Measurements from ENCODE around the gene C1QTNF8. TPM values are rescaled to one million over a fixed set of nuclear protein-coding genes. Genes with fewer than 3 reads are reported as not detected.

Gene C1QTNF8
- total RNA-seq = not detected

DNA sequence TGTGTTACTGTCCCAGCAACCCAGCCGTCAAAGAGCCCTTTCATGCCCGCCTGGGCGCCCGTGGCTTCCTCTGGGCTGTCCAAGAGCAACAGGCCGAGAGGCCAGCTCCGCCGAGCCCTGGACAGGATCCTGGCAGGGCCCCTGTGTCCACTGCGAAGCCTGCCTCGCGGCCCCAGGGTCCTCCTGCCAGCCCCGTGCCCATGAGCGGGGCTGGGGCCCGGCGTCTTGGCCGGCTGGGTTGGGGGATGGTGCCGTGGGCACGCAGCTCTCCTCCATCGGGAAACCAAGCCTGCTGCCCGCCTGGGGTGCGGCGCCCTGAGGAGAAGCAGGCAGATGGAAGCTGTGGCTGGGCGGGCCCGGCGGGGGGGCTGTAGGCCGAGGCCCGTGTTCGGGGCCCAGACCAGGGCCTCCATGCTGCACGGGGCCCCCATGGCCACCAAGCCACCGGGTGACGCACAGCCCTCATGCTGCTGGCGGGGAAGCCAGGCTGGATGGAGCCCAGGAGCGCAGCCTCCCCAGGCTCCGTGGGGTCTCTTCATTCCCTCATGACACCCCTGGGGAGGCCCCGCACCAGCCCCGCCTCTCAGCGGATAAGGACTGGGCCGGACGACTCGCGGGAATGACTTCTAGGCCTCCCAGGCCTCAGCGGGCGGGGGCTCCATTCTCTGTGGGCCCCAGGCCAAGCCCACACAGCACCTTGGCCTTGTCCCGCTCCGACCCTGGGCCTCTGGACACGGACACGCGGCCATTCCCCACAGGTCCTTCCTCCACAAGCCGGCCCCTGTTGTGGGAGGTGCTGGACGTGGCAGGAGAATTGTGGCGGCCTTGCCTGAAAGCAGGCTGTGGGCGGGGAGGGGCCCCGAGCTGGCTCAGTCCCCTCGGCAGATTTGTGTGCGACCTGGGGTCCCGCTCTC lies at the start of gene C1QTNF8:
TSS of gene C1QTNF8 (minus strand) at position 76 of the 914 bp plus-strand sequence. CDS start 1,322 bp downstream, outside the sequence.
- DNase-seq = no peak
- Histone ChIP-seq H3K9me3 (no peaks in the 10 kb centered on the region), H3K27me3 (no peaks in the 10 kb centered on the region), H3K36me3 (no peaks in the 10 kb centered on the region), H3K4me1 (no peaks in the 10 kb centered on the region), H3K4me3 (no peak within 1 kb of the TSS), H3K27ac (no peak within 1 kb of the TSS)
- intact Hi-C loops (cut with DNase I; ENCODE audit: low total_unique reads) = no loop called here
- no peak for TF ChIP-seq POLR2A (IDR thresholded peaks at IDR 0.05)
- TF ChIP-seq, protein P1, sequence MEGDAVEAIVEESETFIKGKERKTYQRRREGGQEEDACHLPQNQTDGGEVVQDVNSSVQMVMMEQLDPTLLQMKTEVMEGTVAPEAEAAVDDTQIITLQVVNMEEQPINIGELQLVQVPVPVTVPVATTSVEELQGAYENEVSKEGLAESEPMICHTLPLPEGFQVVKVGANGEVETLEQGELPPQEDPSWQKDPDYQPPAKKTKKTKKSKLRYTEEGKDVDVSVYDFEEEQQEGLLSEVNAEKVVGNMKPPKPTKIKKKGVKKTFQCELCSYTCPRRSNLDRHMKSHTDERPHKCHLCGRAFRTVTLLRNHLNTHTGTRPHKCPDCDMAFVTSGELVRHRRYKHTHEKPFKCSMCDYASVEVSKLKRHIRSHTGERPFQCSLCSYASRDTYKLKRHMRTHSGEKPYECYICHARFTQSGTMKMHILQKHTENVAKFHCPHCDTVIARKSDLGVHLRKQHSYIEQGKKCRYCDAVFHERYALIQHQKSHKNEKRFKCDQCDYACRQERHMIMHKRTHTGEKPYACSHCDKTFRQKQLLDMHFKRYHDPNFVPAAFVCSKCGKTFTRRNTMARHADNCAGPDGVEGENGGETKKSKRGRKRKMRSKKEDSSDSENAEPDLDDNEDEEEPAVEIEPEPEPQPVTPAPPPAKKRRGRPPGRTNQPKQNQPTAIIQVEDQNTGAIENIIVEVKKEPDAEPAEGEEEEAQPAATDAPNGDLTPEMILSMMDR (IDR thresholded peaks at IDR 0.05) = no peak

DNA sequence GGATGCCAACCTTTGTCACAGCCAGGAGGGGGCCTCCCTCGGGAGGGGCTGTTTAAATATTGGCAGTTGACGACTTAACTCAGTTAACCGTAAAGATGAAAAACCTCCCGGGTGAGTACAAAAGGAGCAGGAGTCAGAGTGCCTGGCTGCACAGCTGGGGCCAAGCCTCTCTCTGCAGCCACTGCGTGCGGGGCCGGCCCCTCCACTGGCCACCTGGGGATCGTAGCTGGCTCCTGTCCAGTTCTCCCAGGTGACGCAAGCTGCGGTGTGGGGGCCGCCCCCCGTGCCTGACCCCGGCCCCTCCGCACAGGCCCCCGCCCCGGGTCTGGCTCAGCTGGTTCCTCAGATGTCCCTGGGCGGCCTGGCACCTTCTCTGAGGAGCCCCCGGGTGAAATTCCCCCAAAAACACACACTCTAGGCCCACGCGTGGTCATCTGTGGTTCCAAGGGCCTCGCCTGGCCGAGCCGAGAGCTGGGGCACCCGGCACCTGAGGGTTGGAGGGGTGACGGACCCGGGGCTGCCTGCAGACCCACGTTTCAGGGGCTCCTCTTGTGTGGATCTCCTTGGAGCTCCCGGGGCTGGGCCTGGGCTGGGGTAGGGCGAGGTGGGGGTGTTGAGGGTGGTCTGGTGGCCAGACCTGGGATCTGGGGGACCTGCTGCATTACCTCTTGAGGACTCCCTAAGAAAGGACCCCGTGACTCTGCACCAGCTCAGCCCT lies 49.5 kb upstream of the C1QTNF8 start:
- no peak overlapping the region for H3K27ac ChIP-seq
- intact Hi-C loops (cut with DNase I; ENCODE audit: low total_unique reads) = no loop called here
- H3K27me3 ChIP-seq = no peaks in the 10 kb centered on the region
- H3K36me3 ChIP-seq = no peaks in the 10 kb centered on the region
- H3K4me1 ChIP-seq = no peaks in the 10 kb centered on the region
- no peak for DNase-seq
- no peak overlapping the region for H3K4me3 ChIP-seq
- H3K9me3 ChIP-seq = no peaks in the 10 kb centered on the region
- TF ChIP-seq POLR2A (IDR thresholded peaks at IDR 0.05) = no peak
- TF ChIP-seq, protein P1 (IDR thresholded peaks at IDR 0.05) = no peak

- no peaks in the 10 kb centered on the region for H3K4me1 ChIP-seq
- TF ChIP-seq, protein P1 (IDR thresholded peaks at IDR 0.05) = no peak
- TF ChIP-seq POLR2A (IDR thresholded peaks at IDR 0.05) = no peak
- H3K27me3 ChIP-seq = no peaks in the 10 kb centered on the region
- H3K9me3 ChIP-seq = no peaks in the 10 kb centered on the region
- no peaks in the 10 kb centered on the region for H3K36me3 ChIP-seq
- no peak for DNase-seq
- H3K4me3 ChIP-seq = no peak overlapping the region
- no peak overlapping the region for H3K27ac ChIP-seq
- intact Hi-C loops (cut with DNase I; ENCODE audit: low total_unique reads) = no loop called here
Observed at GRCh38 chr16:1144476-1145382, 48.7 kb upstream of the C1QTNF8 start.

GRCh38 chr16:1143761-1144450 lies 47.9 kb upstream of the C1QTNF8 start:
- H3K36me3 ChIP-seq = no peaks in the 10 kb centered on the region
- intact Hi-C loops (cut with DNase I; ENCODE audit: low total_unique reads) = no loop called here
- no peaks in the 10 kb centered on the region for H3K27me3 ChIP-seq
- DNase-seq = no peak
- TF ChIP-seq, protein P1 (IDR thresholded peaks at IDR 0.05) = no peak
- TF ChIP-seq POLR2A (IDR thresholded peaks at IDR 0.05) = no peak
- no peak overlapping the region for H3K27ac ChIP-seq
- H3K4me3 ChIP-seq = no peak overlapping the region
- H3K4me1 ChIP-seq = no peaks in the 10 kb centered on the region
- no peaks in the 10 kb centered on the region for H3K9me3 ChIP-seq
